Activated naive CD8-positive, alpha-beta T cell treated with anti-CD3 and anti-CD28 coated beads, Interleukin-2, amount 10 ng/mL, durations not matched to agents 7 days and 5 days (primary cell): ENCODE data around the gene TMEM8B. TPM values are rescaled to one million over a fixed set of nuclear protein-coding genes. Genes with fewer than 3 reads are reported as not detected.
"Not testable (repeated sequence)": the region's sequence is repeated elsewhere in the genome, so short reads cannot be mapped to it uniquely, and the experiment has no call there.

Source experiments
- ATAC-seq: fragments of 150-1000 bp; cut with Tn5 transposase; one replicate; pipeline ENCODE4 v1.10.0; 2021; ENCODE audit warnings: low read depth, moderate library complexity
- POLR2A ChIA-PET: fragments of 350-600 bp; sonication (Branson Sonifier 250); formaldehyde crosslinking; loops from one replicate; lab custom pipeline; 2021; ENCODE audit warnings: antibody characterized with exemption; lab: Charles Lee
- DNase-seq: peaks from one replicate; pipeline ENCODE4 v3.0.0; 2021
- H3K27ac Mint-ChIP-seq: one replicate; pipeline ENCODE4 v1.8.0; 2022; ENCODE audit warnings: mild to moderate bottlenecking, mixed read lengths
- H3K27me3 Mint-ChIP-seq: one replicate; pipeline ENCODE4 v1.8.0; 2022; ENCODE audit warnings: mild to moderate bottlenecking, moderate library complexity, mixed read lengths
- H3K36me3 Mint-ChIP-seq: one replicate; pipeline ENCODE4 v1.8.0; 2021; ENCODE audit warnings: mild to moderate bottlenecking, mixed read lengths
- H3K4me1 Mint-ChIP-seq: one replicate; pipeline ENCODE4 v1.8.0; 2021; ENCODE audit warnings: mixed read lengths
- H3K4me3 Mint-ChIP-seq: one replicate; pipeline ENCODE4 v1.8.0; 2022; ENCODE audit warnings: mild to moderate bottlenecking, moderate library complexity, mixed read lengths
- H3K9me3 Mint-ChIP-seq: one replicate; pipeline ENCODE4 v1.8.0; 2021; ENCODE audit warnings: mixed read lengths
- total RNA-seq, 2 experiments: library from RNA; stranded (reverse); gene quantifications; one replicate each; pipeline ENCODE4 v1.2.3, GENCODE V29; 2021

The TMEM8B gene
- total RNA-seq, 2 experiments from 2014 or later: 5.9 to 6.1 TPM

DNA sequence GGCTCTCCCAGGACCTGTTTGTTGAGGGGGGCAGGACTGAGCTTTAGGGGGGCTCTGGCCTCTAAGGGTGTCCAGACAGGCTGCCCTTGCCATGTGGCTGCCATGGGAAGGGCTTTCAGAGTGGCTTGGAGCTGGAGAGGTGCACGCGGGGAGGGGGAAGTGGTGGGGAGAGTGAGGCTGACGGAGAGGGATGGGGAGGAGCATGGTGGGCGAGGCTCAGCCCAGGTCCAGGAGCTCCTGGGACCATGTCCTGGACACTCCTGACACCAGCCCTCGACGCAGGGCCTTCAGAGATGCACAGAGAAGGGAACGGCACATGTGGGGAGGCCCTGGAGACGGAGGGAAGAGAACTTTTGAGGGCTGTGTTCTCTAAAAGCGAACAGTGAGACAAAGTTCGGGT is 82.7 kb downstream of the TMEM8B start:
- H3K36me3 Mint-ChIP-seq: no peaks in the 10 kb centered on the region
- POLR2A ChIA-PET: interaction anchor here (0.5 kb wide), 1 partner anchor 274 kb away, joined by 5 read pairs; no protein-coding TSS in a partner anchor
- H3K4me1 Mint-ChIP-seq: peaks cover 21% of the 10 kb centered on the region
- H3K4me3 Mint-ChIP-seq: no peak overlapping the region
- DNase-seq (no peak), ATAC-seq (no peak)
- H3K27ac Mint-ChIP-seq: no peak overlapping the region
- H3K27me3 Mint-ChIP-seq: no peaks in the 10 kb centered on the region
- no peaks in the 10 kb centered on the region for H3K9me3 Mint-ChIP-seq

DNA sequence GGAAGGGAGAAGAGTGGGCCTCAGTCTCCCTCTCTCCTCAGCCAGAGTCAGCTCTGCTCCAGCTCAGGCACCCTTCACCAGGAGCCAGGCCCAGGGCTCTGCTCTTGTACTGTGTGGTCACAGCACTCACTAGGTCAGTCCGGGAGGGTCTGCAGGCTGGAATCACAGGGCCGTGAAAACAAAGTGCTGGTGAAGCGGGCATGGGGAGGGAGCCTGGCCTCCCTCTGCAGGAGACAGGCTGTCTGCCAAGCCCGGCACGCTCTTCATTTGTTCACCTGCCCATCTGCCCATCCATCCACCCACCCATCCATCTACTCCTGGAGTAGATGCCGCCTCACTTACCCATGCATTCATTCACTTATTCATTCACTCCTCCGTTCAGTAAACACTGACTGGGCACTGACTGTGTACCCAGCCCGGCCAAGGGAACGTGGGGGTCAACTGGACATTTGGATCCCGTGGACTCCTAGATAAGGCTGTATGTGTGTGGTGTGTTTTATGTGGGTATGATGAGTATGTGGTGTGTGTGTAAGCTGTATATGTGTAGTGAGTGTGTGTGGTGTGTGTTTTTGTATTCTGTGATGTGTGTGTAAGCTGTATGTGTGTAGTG is 83.9 kb downstream of the TMEM8B start:
- H3K27me3 Mint-ChIP-seq: no peaks in the 10 kb centered on the region
- peaks cover 19% of the 10 kb centered on the region for H3K4me1 Mint-ChIP-seq
- DNase-seq (no peak), ATAC-seq (no peak)
- no peak overlapping the region for H3K27ac Mint-ChIP-seq
- no peaks in the 10 kb centered on the region for H3K36me3 Mint-ChIP-seq
- H3K9me3 Mint-ChIP-seq: no peaks in the 10 kb centered on the region
- H3K4me3 Mint-ChIP-seq: no peak overlapping the region
- POLR2A ChIA-PET: no interaction called here

DNA sequence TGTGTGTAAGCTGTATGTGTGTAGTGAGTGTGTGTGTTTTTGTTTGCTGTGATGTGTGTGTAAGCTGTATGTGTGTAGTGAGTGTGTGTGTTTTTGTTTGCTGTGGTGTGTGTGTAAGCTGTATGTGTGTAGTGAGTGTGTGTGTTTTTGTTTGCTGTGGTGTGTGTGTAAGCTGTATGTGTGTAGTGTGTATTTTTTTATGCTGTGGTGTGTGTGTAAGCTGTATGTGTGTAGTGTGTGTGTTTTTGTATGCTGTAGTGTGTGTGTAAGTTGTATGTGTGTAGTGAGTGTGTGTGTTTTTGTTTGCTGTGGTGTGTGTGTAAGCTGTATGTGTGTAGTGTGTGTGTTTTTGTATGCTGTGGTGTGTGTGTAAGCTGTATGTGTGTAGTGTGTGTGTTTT is 84.4 kb downstream of the TMEM8B start:
- peaks cover 16% of the 10 kb centered on the region for H3K4me1 Mint-ChIP-seq
- DNase-seq, H3K27ac Mint-ChIP-seq, H3K27me3 Mint-ChIP-seq, ATAC-seq, H3K4me3 Mint-ChIP-seq, H3K9me3 Mint-ChIP-seq, H3K36me3 Mint-ChIP-seq, POLR2A ChIA-PET: not testable (repeated sequence)

DNA sequence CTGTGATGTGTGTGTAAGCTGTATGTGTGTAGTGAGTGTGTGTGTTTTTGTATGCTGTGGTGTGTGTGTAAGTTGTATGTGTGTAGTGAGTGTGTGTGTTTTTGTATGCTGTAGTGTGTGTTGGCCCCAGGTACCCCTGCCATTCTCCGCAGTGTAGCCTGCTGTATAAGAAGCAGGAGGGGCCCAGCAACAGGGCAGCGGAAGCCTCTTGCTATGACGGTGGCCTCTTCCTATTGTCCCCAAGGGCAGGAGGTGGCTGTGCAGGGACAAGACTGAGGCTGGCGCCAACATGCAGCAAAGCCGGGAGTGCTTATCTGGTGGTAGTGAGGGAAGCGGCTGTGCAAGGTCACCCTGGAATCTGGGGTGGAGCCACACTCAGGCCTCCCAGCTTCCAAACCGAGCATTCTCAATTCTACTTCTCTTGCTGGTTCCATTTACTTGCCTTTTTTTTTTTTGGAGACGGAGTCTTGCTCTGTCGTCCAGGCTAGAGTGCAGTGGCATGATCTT is 85.3 kb downstream of the TMEM8B start:
- DNase-seq (peak; percentile 37), ATAC-seq (peak; percentile 37)
- Mint-ChIP-seq H3K36me3 (no peaks in the 10 kb centered on the region), H3K4me1 (peaks cover 15% of the 10 kb centered on the region), H3K27me3 (no peaks in the 10 kb centered on the region), H3K9me3 (no peaks in the 10 kb centered on the region), H3K27ac (no peak overlapping the region), H3K4me3 (no peak overlapping the region)
- POLR2A ChIA-PET: no interaction called here

Other genes starting within 250 kb of the TMEM8B start
- gene TESK1, start 224.0 kb upstream of the TMEM8B start, total RNA-seq: 10 to 100 TPM; 42.2 to 42.8 TPM
- gene CD72, start 210.8 kb upstream of the TMEM8B start, total RNA-seq: 10 to 100 TPM; 15.3 to 18.4 TPM
- 100 to 1,000 TPM; 174 to 195 TPM for gene SIT1, start 178.3 kb upstream of the TMEM8B start, total RNA-seq
- over 10,000 TPM; 10,447 to 10,452 TPM for gene RMRP, start 171.2 kb upstream of the TMEM8B start, total RNA-seq
- 10 to 100 TPM; 32.7 to 36.3 TPM for gene CCDC107, start 170.9 kb upstream of the TMEM8B start, total RNA-seq
- gene ARHGEF39, start 164.0 kb upstream of the TMEM8B start, total RNA-seq: 10 to 100 TPM; 13.1 to 13.4 TPM
- gene CA9, start 155.3 kb upstream of the TMEM8B start, total RNA-seq: 1 to 10 TPM in 1 of 2 experiments, under 1 TPM in 1; 0.86 to 1.2 TPM
- gene TPM2, start 139.3 kb upstream of the TMEM8B start, total RNA-seq: 10 to 100 TPM; 35.7 to 36.9 TPM
- gene TLN1, start 97.0 kb upstream of the TMEM8B start, total RNA-seq: 100 to 1,000 TPM; 381 to 388 TPM
- gene CREB3, start 96.6 kb upstream of the TMEM8B start, total RNA-seq: 10 to 100 TPM; 21.1 to 24.1 TPM
- gene GBA2, start 80.0 kb upstream of the TMEM8B start, total RNA-seq: 10 to 100 TPM; 60.1 to 62.2 TPM
- 10 to 100 TPM; 26.9 to 29.1 TPM for gene RGP1, start 79.9 kb upstream of the TMEM8B start, total RNA-seq
- not detected for gene MSMP, start 75.0 kb upstream of the TMEM8B start, total RNA-seq
- 10 to 100 TPM; 13.5 to 13.7 TPM for gene NPR2, start 37.6 kb upstream of the TMEM8B start, total RNA-seq
- 1 to 10 TPM; 3.4 to 4.6 TPM for gene SPAG8, start 17.0 kb upstream of the TMEM8B start, total RNA-seq
- 10 to 100 TPM; 54.3 to 56.4 TPM for gene HINT2, start 14.2 kb upstream of the TMEM8B start, total RNA-seq
- not detected for gene FAM221B, start 496 bp upstream of the TMEM8B start, total RNA-seq
- not detected for gene OR13J1, start 41.2 kb downstream of the TMEM8B start, total RNA-seq
- gene HRCT1, start 77.0 kb downstream of the TMEM8B start, total RNA-seq: not detected
- not detected for gene SPAAR, start 80.3 kb downstream of the TMEM8B start, total RNA-seq
- gene OR2S2, start 128.9 kb downstream of the TMEM8B start, total RNA-seq: not detected
- gene RECK, start 207.7 kb downstream of the TMEM8B start, total RNA-seq: 1 to 10 TPM; 8.8 to 9.3 TPM